ENCODE data around the gene TMEM236.

Gene TMEM236

GRCh38 chr10:17831896-17832295 lies 79.9 kb downstream of the TMEM236 start:
- DNase-seq, result no peak

GRCh38 chr10:17833656-17834055 lies 81.7 kb downstream of the TMEM236 start:
- DNase-seq, result no peak

- DNase-seq, result no peak
These were observed 83.7 kb downstream of the TMEM236 start for GRCh38 chr10:17835688-17836087.

- DNase-seq, result no peak
These were observed 84.9 kb downstream of the TMEM236 start for GRCh38 chr10:17836942-17837341.

GRCh38 chr10:17838080-17838648 lies 86.2 kb downstream of the TMEM236 start:
- no peak for DNase-seq

GRCh38 chr10:17841050-17841449 lies 89.0 kb downstream of the TMEM236 start:
- DNase-seq, result no peak

- DNase-seq, result no peak
These were observed 90.6 kb downstream of the TMEM236 start for GRCh38 chr10:17842641-17843040.

- DNase-seq, result no peak
These were observed 95.7 kb downstream of the TMEM236 start for GRCh38 chr10:17847585-17848296.

- DNase-seq, result no peak
These were observed 96.6 kb downstream of the TMEM236 start for GRCh38 chr10:17848646-17849045.
